Activated T-helper 1 cell treated with Interleukin-2 at 50 U/mL for 16 hours (primary cell): ENCODE data around the gene HRAS.
"Not testable (repeated sequence)": the region's sequence is repeated elsewhere in the genome, so short reads cannot be mapped to it uniquely, and the experiment has no call there.

ENCODE experiments used
- DNase-seq: peaks from one replicate; pipeline ENCODE4 v3.0.0-alpha.2; 2020; ENCODE audit warnings: low read depth

HRAS gene

GRCh38 chr11:535519-536454 is at the start of gene HRAS:
Gene HRAS, minus strand, starts transcription at chr11:535576.
- peak; percentile 96 for DNase-seq

GRCh38 chr11:584287-584686 is 48.9 kb upstream of the HRAS start:
- DNase-seq: no peak

DNA sequence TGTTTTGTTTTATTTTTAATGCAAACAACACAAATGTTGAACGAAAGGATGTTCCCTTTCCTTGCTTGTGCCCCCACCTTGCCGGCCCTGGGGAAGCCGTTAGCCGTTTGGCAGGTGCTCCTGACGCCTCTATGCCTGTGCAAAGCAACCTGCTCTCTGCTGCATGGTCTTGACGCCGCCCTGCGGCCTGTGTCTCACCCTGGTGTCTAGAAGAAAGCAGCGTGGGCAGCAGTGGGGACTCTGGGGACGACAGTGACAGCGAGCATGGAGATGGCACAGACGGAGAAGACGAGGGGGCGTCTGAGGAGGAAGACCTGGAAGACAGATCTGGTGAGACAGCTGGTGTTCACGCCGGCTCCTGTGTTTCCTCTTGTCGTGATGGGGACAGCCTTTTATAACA is 46.4 kb upstream of the HRAS start:
- DNase-seq: no peak

GRCh38 chr11:581342-581741 is 46.0 kb upstream of the HRAS start:
- DNase-seq: no peak

- DNase-seq: no peak
Observed at GRCh38 chr11:579830-580601, 44.6 kb upstream of the HRAS start.

DNA sequence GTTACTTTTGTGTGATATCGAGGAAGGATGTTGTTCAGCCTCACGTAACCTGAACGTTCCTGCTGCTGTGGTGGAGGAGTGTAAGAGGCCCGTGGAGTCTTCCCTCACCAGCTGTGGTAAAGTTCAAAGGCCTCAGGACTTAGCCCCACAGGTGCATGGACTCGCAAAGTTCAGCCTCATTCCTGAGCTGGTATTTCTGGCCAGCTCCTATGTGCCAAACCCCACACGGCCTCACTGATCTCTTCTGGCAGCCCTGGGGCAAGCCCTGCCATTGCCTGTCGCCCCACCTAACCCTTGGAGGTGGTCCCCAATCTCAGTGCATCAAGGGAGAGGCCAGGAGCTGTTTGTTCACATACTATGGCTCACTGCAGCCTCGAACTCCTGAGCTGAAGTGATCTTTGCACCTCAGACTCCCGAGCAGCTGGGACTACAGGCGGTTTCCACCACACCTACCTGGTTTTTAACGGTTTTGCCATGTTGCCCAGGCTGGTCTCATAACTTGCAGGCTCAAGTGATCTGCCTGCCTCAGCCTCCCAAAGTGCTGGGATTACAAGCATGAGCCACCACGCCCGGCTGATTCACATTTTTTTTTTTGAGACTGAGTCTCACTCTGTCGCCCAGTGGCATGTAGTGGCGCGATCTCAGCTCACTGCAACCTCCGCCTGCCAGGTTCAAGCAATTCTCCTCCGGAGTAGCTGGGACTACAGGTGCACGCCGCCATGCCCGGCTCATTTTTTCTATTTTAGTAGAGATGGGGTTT is 43.1 kb upstream of the HRAS start:
- DNase-seq: no peak

DNA sequence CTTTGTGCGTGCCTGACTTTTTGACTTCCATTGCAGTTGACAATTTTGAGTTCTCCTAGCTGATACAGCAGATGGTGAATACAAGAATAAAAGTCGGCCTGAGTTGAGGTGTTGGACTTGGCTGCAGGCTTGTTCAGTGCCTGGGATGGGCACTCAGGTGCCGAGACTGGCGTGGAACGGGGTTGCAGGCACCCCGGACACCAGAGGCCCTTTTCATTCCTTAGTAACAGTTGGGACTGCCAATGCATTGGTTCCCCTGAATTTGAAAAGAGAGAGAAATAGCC is 42.2 kb upstream of the HRAS start:
- no peak for DNase-seq

DNA sequence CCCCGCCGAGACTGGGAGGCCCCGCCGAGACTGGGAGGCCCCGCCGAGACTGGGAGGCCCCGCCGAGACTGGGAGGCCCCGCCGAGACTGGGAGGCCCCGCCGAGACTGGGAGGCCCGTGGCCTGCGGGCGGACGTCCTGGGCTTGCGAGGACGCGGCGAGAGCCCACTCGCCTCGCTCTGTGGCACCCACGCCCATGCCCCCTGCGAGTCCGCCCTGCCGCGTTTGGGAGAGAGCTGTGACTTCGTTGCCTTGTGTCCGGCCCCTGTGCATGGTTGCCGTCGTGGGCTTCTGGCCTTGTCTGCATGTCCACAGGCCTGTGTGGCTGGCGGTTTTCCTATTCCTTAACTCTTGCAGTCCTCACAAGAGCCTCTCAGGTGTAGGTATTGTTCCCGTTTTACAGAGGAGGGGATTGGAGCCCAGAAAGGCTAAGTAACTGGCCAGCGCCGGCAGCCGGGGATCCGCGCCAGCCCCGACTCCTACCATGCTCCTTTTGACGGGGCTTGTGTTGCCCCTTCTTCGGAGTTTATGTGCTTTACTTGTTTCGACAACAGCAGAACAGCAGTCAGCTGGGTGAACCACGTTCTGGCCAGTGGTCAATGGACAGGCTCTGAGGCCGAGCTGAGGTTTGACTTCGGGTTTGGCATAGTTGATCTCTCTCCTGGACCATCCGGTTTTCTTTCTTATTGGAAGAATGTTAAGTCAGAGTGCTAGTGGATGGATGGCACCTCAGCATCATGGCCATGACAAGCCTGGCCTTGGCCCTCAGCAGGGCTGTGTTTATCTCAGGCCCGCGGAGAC is 41.6 kb upstream of the HRAS start:
- no peak for DNase-seq

GRCh38 chr11:575996-576768 is 40.8 kb upstream of the HRAS start, which contains the start of gene PHRF1:
Gene PHRF1, plus strand, starts transcription at chr11:576470. Its CDS starts 5,043 bp downstream, at chr11:581513.
- peak; percentile 92 for DNase-seq

DNA sequence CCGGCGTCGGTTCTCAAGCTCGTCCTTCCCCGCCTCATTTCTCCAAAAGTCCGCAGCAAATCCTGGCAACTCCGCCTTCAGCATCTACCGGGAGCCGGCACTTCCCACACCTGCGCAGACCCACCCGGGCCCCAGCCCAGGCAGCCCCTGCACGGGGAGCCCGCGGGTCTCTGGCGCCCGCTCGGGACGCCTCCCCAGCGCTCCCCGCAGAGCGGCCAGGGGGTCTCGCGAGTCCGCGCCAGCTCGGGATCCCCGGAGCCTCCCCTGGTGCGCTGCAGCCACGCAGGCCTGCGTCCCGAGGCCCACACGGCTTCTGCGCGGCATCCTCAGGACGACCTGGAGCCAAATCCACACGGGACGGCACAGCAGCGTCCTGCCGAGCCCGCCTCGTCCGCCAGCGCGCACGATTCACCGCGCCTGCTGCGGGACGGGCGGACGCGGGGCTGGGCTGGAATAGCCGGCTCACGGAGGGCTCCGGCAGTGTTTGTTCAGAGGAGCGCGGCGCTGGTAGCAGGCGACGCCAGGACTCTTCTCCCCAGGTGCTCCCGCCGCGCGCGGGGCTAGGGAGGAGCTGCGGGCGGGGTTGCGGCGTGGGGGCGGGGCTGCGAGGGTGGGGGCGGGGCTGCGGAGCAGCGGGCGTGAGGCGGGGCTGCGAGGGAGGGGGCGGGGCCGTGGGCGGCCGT is 40.1 kb upstream of the HRAS start:
- DNase-seq: no peak

GRCh38 chr11:574632-575312 is 39.4 kb upstream of the HRAS start:
- DNase-seq: no peak

GRCh38 chr11:574031-574570 is 38.7 kb upstream of the HRAS start:
- DNase-seq: not testable (repeated sequence)

GRCh38 chr11:573146-573759 is 37.9 kb upstream of the HRAS start:
- DNase-seq: no peak

GRCh38 chr11:571802-572185 is 36.4 kb upstream of the HRAS start:
- DNase-seq: no peak

DNA sequence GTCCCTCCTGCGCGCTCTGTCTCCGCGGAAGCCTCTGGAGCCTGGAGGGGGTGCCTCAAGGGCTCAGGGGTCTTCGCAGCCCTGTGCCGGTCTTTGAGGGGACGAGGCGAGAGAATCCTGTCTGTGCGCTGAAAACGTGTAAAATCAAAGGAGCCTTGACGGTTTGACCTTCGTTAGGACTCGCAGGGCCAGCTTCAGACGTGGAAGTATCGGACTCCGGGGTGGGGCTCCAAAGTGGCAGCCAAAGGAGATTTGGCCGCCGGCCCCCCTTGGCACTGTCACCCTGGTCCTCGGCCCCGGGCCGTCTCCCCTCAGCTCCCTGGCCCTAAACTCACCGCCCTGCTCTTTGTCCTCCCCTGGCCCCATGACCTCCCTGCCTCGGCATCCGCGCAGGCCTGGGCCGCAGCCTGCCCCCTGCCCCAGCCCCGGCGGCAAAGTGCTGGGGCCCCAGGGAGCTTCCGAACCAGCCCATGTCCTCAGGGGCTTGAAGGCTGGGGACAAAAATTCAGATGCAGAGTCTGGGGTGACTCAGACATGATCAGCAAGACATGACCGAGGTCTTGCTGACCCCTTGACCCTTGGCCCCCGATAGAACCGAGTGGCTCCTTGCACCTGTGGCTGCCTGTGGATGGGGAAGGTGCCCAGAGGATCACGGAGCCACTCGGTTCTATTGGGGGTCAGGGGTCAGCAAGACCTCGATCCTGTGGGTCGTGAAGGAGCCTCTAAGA is 33.9 kb upstream of the HRAS start:
- no peak for DNase-seq

- peak; percentile 92 for DNase-seq
Observed at GRCh38 chr11:568306-569157, 33.2 kb upstream of the HRAS start.

- no peak for DNase-seq
Observed at GRCh38 chr11:567629-568292, 32.4 kb upstream of the HRAS start.
